MM.1S (cell line): Measurements from ENCODE around the gene PCGF5.

ENCODE experiments used
- DNase-seq: peaks from one replicate; pipeline ENCODE4 v3.0.0-alpha.2; 2015
- H2AFZ ChIP-seq: fragments of 300-600 bp; sonication (generic); 2 replicates; pipeline ENCODE4 v1.6.0; 2016; ENCODE audit warnings: antibody characterized with exemption, low read length
- H3F3A ChIP-seq: fragments of 300-600 bp; sonication (generic); 2 replicates; pipeline ENCODE4 v1.6.1; 2016; ENCODE audit warnings: mild to moderate bottlenecking, antibody characterized with exemption, low read length, moderate library complexity, mixed read lengths; ENCODE audit not compliant: insufficient read depth
- H3K27ac ChIP-seq: fragments of 300-600 bp; sonication (generic); 2 replicates; pipeline ENCODE4 v1.5.1; 2016; ENCODE audit warnings: mild to moderate bottlenecking, low read length
- H3K27me3 ChIP-seq: fragments of 300-600 bp; sonication (generic); replicated peaks from 2 replicates; pipeline ENCODE4 v1.6.0; 2016; ENCODE audit warnings: low read length; ENCODE audit not compliant: insufficient read depth
- H3K36me3 ChIP-seq: fragments of 300-600 bp; sonication (generic); replicated peaks from 2 replicates; pipeline ENCODE4 v1.6.1; 2016; ENCODE audit warnings: mild to moderate bottlenecking, low read length, mixed read lengths; ENCODE audit not compliant: insufficient read depth
- H3K4me1 ChIP-seq: fragments of 300-600 bp; sonication (generic); 2 replicates; pipeline ENCODE4 v1.6.1; 2016; ENCODE audit warnings: low read length, mixed read lengths
- H3K4me2 ChIP-seq: fragments of 300-600 bp; sonication (generic); 2 replicates; pipeline ENCODE4 v1.6.0; 2016; ENCODE audit warnings: low read depth, low read length
- H3K4me3 ChIP-seq: fragments of 300-600 bp; sonication (generic); 2 replicates; pipeline ENCODE4 v1.5.1; 2016; ENCODE audit warnings: low read length, mixed read lengths
- H3K79me2 ChIP-seq: fragments of 300-600 bp; sonication (generic); 2 replicates; pipeline ENCODE4 v1.6.1; 2016; ENCODE audit warnings: mixed run types, low read length, mixed read lengths
- H3K9ac ChIP-seq: fragments of 300-600 bp; sonication (generic); 2 replicates; pipeline ENCODE4 v1.6.1; 2016; ENCODE audit warnings: low read length, mixed read lengths
- H3K9me2 ChIP-seq: fragments of 300-600 bp; sonication (generic); replicated peaks from 2 replicates; pipeline ENCODE4 v1.6.1; 2016; ENCODE audit warnings: mild to moderate bottlenecking, low read length, mixed read lengths; ENCODE audit not compliant: insufficient read depth
- H3K9me3 ChIP-seq: fragments of 300-600 bp; sonication (generic); replicated peaks from 2 replicates; pipeline ENCODE4 v1.6.1; 2016; ENCODE audit warnings: mild to moderate bottlenecking, low read length, mixed read lengths; ENCODE audit not compliant: insufficient read depth
- H4K20me1 ChIP-seq: fragments of 300-600 bp; sonication (generic); 2 replicates; pipeline ENCODE4 v1.6.1; 2016; ENCODE audit warnings: mild to moderate bottlenecking, low read length, moderate library complexity, mixed read lengths; ENCODE audit not compliant: insufficient read depth
- CTCF ChIP-seq: fragments of 300-600 bp; sonication (generic); IDR thresholded peaks from 2 replicates; pipeline ENCODE4 v1.5.1; 2016; ENCODE audit warnings: antibody characterized with exemption, low read length, mixed read lengths
- EZH2 ChIP-seq: fragments of 300-600 bp; sonication (generic); optimal IDR thresholded peaks from 2 replicates; pipeline ENCODE3; 2017; ENCODE audit warnings: low read depth, mild to moderate bottlenecking, antibody characterized with exemption, low read length, mixed read lengths
- EZH2phosphoT487 ChIP-seq: fragments of 300-600 bp; sonication (generic); IDR thresholded peaks from 2 replicates; pipeline ENCODE4 v1.6.1; 2018; ENCODE audit warnings: antibody characterized with exemption, low read length

Gene PCGF5

DNA sequence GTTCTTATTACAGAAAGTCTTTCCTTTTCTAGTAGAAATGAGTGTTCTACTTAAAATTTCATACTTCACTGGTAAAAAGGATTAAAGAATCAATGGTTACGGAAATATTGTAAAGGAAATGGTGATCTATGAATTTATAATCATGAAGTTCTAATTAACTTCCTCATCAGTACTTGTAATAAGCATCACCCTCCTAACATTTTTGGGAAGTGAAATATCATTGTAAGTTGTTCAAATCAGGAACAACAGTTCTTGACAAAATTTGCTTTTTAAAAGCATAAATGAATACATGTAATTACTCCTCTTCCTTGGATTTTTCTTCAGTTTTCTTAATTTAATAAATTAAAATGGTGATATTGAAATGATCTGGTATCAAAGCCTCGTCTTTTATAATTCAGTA, 5.6 kb upstream of the PCGF5 start:
- Histone ChIP-seq H3K4me1 (peaks cover 27% of the 10 kb centered on the region), H3K9me2 (no peaks in the 10 kb centered on the region), H3K27me3 (no peaks in the 10 kb centered on the region), H4K20me1 (no peaks in the 10 kb centered on the region), H3K9ac (no peak overlapping the region), H3F3A (peaks cover 24% of the 10 kb centered on the region), H3K79me2 (peaks cover 60% of the 10 kb centered on the region), H3K4me3 (no peak overlapping the region), H3K4me2 (no peak overlapping the region), H3K9me3 (no peaks in the 10 kb centered on the region), H2AFZ (no peak overlapping the region), H3K36me3 (no peaks in the 10 kb centered on the region), H3K27ac (no peak overlapping the region)
- no peak for DNase-seq
- TF ChIP-seq EZH2phosphoT487 (no peak), CTCF (no peak), EZH2 (no peak)

GRCh38 chr10:91215384-91215783, 5.1 kb upstream of the PCGF5 start:
- Histone ChIP-seq H3K4me3 (no peak overlapping the region), H2AFZ (no peak overlapping the region), H3K27ac (no peak overlapping the region), H3K9me2 (no peaks in the 10 kb centered on the region), H3K79me2 (peaks cover 60% of the 10 kb centered on the region), H3F3A (peaks cover 23% of the 10 kb centered on the region), H3K9ac (no peak overlapping the region), H3K36me3 (no peaks in the 10 kb centered on the region), H3K4me1 (peaks cover 23% of the 10 kb centered on the region), H4K20me1 (no peaks in the 10 kb centered on the region), H3K9me3 (no peaks in the 10 kb centered on the region), H3K4me2 (no peak overlapping the region), H3K27me3 (no peaks in the 10 kb centered on the region)
- TF ChIP-seq CTCF (no peak), EZH2 (no peak), EZH2phosphoT487 (no peak)
- no peak for DNase-seq

DNA sequence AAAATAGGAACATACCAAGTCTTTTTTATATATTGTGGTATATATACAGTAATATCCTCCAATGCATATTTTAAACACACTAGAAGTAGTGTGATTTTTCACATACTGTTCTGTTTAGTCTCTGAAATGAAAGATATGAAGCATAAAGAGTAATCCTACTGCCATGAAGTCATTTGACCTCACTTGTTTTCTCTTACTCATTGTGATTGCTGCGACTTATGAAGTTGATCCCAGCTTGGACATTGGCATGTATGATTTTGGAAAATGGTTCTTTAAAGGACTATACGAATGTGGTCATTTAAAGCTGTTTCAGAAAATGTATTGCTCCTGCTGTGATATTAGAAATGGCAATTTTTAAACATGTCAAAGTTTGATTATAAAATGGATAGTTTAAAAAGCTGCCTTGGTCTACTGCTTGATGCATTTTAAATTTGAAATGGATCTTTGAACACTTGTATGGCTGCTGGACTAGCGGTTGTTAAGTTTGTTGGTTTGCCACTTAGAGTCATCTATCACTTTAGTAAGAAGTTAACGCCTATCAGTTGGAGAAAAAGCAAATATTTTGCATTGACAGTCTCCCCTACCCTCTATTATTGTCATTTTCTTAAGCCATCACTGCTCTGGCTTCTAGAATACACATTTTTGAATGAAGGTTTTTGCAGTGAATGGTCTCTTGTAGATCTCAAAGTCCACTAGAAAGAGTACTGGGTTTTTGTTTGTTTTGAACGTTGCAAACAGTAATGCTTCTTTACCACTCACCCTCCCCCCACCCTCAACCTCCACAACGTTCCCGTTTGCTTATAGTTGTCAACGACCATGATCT, 881 bp upstream of the PCGF5 start:
- peak overlapping the region; percentile 61 for H3K9ac ChIP-seq
- H3K36me3 ChIP-seq = no peaks in the 10 kb centered on the region
- H3K9me2 ChIP-seq = no peaks in the 10 kb centered on the region
- no peaks in the 10 kb centered on the region for H3K27me3 ChIP-seq
- TF ChIP-seq EZH2phosphoT487 = no peak
- no peak for TF ChIP-seq CTCF
- TF ChIP-seq EZH2 = no peak
- peak overlapping the region; percentile 75 for H3K27ac ChIP-seq
- no peak for DNase-seq
- H4K20me1 ChIP-seq = no peaks in the 10 kb centered on the region
- H3K4me3 ChIP-seq = peak overlapping the region; percentile 61
- H3K9me3 ChIP-seq = no peaks in the 10 kb centered on the region
- H3K4me2 ChIP-seq = peak overlapping the region; percentile 63
- peaks cover 67% of the 10 kb centered on the region for H3K79me2 ChIP-seq
- peaks cover 19% of the 10 kb centered on the region for H3K4me1 ChIP-seq
- H2AFZ ChIP-seq = peak overlapping the region; percentile 52
- peaks cover 15% of the 10 kb centered on the region for H3F3A ChIP-seq
